Naive B cell (primary cell): ENCODE measurements around the gene ADGRG1. TPM values are rescaled to one million over a fixed set of nuclear protein-coding genes. Genes with fewer than 3 reads are reported as not detected.

Source experiments
- ATAC-seq, 2 donors: fragments of 150-1000 bp; cut with Tn5 transposase; 2 replicates each; pipeline ENCODE4 v1.10.0; 2021; ENCODE audit warnings: low read depth in 2 of 2, mild to moderate bottlenecking in 2 of 2, moderate library complexity in 2 of 2
- DNase-seq: peaks from one replicate; pipeline ENCODE4 v3.0.0; 2022
- H3K27ac Mint-ChIP-seq, 6 donors: one replicate each; pipeline ENCODE4 v1.8.0; 2020 to 2022; ENCODE audit warnings: mild to moderate bottlenecking in 6 of 6, mixed read lengths in 6 of 6, moderate library complexity in 5 of 6, inconsistent platforms in 2 of 6
- H3K27me3 Mint-ChIP-seq, 3 donors: one replicate each; pipeline ENCODE4 v1.8.0; 2021 to 2022; ENCODE audit warnings: mixed read lengths in 3 of 3, mild to moderate bottlenecking in 1 of 3
- H3K36me3 Mint-ChIP-seq, 2 donors: one replicate each; pipeline ENCODE4 v1.8.0; 2020 to 2022; ENCODE audit warnings: mixed read lengths in 2 of 2, inconsistent platforms in 1 of 2, mild to moderate bottlenecking in 1 of 2
- H3K4me1 Mint-ChIP-seq, 3 donors: one replicate each; pipeline ENCODE4 v1.8.0; 2020 to 2022; ENCODE audit warnings: mixed read lengths in 3 of 3, inconsistent platforms in 1 of 3, mild to moderate bottlenecking in 1 of 3, moderate library complexity in 1 of 3
- H3K4me3 Mint-ChIP-seq, 8 donors: one replicate each; pipeline ENCODE4 v1.8.0; 2020 to 2022; ENCODE audit warnings: mild to moderate bottlenecking in 8 of 8, mixed read lengths in 8 of 8, moderate library complexity in 8 of 8, inconsistent platforms in 2 of 8
- H3K9me3 Mint-ChIP-seq, 7 donors: one replicate each; pipeline ENCODE4 v1.8.0; 2020 to 2022; ENCODE audit warnings: mixed read lengths in 7 of 7, mild to moderate bottlenecking in 5 of 7, inconsistent platforms in 2 of 7, moderate library complexity in 1 of 7
- polyA plus RNA-seq, 6 donors: library from polyadenylated mRNA; unstranded; fragments of 300-500 nt; fragmentation: Illumina TruSeq; gene quantifications; one replicate each; pipeline ENCODE4 v1.2.3, GENCODE V29; 2021; ENCODE audit warnings: low read depth in 6 of 6

ADGRG1 gene
- polyA plus RNA-seq, 6 donors from 2014 or later, result 0.17 to 0.72 (median 0.65) TPM; not detected in 1

DNA sequence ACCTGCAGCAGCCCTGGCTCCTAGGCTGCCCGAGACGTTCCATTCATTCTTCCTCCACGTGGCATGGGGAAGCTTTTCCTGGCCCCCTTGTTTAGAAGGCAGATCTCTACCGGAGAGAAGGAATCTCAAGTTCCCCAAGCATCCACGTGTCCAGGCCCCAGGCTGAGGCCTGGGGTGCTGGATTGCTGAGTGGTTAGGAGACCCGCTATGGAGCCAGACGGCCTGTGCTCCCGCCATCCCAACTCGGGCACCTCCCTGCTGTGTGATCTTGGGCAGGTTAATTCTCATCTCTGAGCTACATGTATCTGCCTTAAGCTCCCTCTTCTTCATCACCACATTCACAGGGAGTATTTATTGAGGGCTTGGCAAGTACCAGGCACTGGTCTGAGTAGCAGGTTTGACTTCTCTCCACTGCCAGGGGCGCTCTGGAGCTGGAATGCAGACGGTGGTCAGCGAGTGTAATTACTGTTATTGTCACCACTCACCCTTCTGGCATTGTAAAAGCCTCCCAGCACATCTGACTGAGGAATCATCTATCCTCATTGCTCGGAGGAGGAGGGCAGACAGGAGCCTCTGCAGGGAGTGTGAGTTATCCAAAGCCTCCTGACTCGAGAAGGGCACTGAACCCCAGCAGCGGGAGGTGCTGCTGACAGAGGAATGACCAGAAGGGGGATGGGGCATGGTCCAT, 1.1 kb upstream of the ADGRG1 start:
- ATAC-seq, result no peak
- Mint-ChIP-seq H3K36me3 (peaks cover 0 to 9% of the 10 kb centered on the region in 2 donors), H3K4me3 (no peak overlapping the region), H3K27ac (no peak overlapping the region), H3K9me3 (peaks cover 0 to 5% (median 0%) of the 10 kb centered on the region in 7 donors), H3K27me3 (peaks cover 16 to 62% (median 58%) of the 10 kb centered on the region in 3 donors), H3K4me1 (peaks cover 16 to 24% (median 21%) of the 10 kb centered on the region in 3 donors)
- DNase-seq, result no peak

DNA sequence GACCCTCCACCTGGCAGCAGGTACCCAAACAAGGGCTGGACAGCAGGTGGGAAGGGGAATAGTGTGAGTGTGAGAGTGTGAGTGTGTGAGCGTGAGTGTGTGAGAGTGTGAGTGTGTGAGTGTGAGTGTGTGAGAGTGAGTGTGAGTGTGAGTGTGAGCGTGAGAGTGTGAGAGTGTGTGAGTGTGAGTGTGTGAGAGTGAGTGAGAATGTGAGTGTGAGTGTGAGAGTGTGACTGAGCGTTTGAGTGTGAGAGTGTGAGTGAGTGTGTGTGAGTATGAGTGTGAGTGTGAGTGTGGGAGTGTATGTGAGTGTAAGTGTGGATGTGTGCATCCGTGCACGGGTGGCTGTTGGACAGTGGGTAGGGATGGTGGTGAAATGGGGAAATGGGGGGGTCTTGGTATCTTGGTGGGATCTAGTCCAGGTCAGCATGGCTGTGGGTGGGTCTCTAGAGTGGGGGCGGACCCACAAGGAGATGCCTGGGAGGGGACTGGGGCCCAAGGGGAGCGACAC, 408 bp downstream of the ADGRG1 start:
- Mint-ChIP-seq H3K9me3 (peaks cover 0 to 5% (median 0%) of the 10 kb centered on the region in 7 donors), H3K27ac (peak overlapping the region in 1 of 6 donors; percentile 47), H3K4me3 (no peak overlapping the region), H3K4me1 (peaks cover 16 to 24% (median 21%) of the 10 kb centered on the region in 3 donors), H3K36me3 (peaks cover 0 to 9% of the 10 kb centered on the region in 2 donors), H3K27me3 (peaks cover 17 to 62% (median 58%) of the 10 kb centered on the region in 3 donors)
- DNase-seq (no peak), ATAC-seq (no peak)

DNA sequence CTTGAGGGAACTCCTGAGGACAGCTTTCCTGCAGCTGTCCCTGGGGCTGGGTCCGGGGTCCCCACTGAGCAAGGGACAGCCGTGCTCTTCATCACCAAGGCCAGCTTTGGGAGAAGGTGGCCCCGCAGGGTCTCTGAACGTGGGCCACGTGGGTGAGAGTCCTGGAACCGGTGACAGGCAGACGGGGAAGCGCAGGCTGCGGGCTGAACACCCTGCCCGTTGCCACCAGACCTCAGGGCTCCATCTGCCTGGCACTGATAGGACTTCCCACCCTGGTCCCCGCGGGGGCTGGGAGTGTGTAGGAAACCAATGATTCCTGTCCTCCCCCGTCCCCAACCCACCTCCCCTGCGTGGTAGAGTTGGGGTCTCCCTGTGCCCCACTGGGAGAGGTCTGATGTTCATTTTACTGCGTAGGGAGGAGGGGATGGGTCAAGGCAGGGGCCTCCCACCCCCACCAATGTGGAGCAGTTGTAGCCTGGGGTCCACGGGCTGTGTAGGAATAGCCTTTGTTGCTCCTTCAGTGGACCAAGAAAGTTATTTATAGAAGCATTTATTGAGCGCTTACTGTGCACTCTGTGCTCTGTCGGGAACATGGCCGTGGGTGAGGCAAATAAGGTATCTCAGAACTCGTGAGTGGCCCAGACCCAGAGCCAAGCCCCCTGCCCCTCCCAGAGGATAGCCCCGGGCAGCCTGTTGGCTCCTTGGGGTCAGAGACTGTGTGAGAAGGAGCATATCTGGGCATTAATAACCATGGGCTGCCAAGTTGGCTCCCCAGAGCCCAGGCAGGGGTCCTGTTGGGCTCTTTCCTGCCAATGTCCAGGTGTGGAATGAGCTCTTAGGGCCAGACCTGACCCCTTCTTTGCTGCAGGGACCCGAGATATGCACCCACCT, 1.3 kb downstream of the ADGRG1 start:
- DNase-seq, result no peak
- Mint-ChIP-seq H3K4me1 (peaks cover 16 to 24% (median 21%) of the 10 kb centered on the region in 3 donors), H3K27me3 (peaks cover 17 to 61% (median 58%) of the 10 kb centered on the region in 3 donors), H3K27ac (no peak overlapping the region), H3K4me3 (no peak overlapping the region), H3K36me3 (peaks cover 0 to 9% of the 10 kb centered on the region in 2 donors), H3K9me3 (peaks cover 0 to 5% (median 0%) of the 10 kb centered on the region in 7 donors)
- no peak for ATAC-seq

DNA sequence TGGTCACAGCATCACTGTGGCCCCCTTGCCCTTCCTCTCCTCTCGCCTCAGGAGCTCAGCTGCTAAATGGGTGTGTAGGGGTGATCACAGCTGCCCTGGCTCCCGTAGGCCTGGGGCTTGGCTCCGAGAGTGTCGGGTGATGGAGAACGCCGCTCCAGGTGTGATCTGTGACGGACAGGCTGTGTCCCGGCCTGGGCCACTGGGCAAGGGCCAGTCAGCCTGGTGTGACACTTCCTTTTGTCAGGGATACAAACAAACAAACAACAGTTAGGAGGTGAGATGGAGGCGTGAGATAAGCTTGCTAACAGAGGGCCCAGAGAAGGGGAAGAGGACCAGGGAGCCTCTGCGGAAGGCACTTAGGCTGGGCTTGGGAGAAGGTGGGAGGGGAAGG, 2.0 kb downstream of the ADGRG1 start:
- Mint-ChIP-seq H3K4me3 (no peak overlapping the region), H3K27ac (peak overlapping the region in 1 of 6 donors; percentile 66), H3K27me3 (peaks cover 17 to 59% (median 52%) of the 10 kb centered on the region in 3 donors), H3K36me3 (peaks cover 0 to 9% of the 10 kb centered on the region in 2 donors), H3K4me1 (peaks cover 12 to 18% (median 17%) of the 10 kb centered on the region in 3 donors), H3K9me3 (peaks cover 0 to 5% (median 0%) of the 10 kb centered on the region in 7 donors)
- no peak for ATAC-seq
- DNase-seq, result no peak

DNA sequence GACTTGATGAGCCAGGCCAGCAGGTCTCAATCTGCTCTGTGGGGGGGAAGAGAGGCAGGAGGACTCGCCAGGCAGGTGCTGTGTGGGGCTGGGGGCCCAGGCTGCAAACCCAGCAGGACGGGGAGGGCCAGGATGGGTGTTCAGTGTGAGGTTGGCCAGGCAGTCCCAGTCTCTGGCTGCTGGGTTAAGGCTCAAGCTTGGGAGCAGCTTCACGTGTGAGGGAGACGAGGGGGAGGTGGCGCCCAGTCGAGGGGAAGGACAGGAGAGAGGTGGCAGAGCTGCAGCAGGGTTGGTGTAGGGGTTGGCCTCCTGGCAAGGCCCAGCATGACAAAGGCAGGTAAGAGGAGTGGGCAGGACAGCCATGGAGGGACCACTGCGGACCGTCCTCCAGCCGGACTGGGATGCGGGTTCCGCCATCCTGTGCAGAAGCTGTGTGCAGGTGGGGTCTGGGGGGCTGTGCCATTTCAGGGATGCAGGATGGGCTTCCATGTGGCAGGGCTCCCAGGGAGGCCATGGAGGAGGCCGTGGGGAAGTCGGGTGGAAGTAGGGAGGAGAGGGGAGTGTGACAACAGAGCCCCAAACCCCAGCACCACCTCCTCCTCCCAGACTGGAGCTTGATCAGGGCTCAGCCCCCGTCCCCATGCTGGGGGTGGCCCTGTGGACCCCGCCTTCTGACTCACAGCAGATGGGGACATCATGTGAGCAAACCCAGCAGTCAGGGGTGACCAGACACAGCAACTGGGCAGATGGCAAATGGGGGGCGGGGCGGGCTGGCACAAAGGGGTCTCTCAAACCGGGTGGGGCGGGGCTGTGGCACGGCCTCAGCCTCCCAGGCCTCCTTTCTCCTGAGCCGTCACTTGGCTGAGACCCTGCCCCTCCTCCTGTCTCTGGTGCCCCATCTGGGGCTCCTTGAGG, 2.8 kb downstream of the ADGRG1 start:
- Mint-ChIP-seq H3K36me3 (peaks cover 0 to 9% of the 10 kb centered on the region in 2 donors), H3K4me1 (peaks cover 6 to 17% (median 14%) of the 10 kb centered on the region in 3 donors), H3K4me3 (peak overlapping the region in 1 of 8 donors; percentile 66), H3K27me3 (peaks cover 17 to 60% (median 44%) of the 10 kb centered on the region in 3 donors), H3K9me3 (peaks cover 0 to 5% (median 0%) of the 10 kb centered on the region in 7 donors), H3K27ac (peak overlapping the region in 1 of 6 donors; percentile 66)
- DNase-seq (no peak), ATAC-seq (no peak)

DNA sequence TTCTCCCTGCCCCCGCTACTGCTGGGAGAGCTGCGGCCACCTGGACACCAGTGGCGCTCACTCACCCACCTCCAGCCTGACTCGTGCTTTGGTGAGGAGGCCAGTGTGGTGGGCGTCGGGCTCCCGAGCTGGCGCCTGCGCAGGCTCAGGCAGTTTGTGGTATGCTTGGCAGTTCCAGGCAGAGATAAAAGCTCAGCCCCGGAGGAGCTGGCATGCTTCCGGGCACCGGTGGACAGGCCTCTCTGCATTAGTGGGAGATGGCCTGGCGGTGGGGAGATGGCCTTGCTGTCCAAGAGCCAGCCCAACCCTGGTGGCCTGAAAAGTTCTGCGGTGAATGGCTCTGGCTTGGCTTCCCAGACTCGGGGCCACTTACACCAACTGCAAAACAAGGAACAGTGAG, 4.1 kb downstream of the ADGRG1 start:
- Mint-ChIP-seq H3K9me3 (peaks cover 0 to 5% (median 0%) of the 10 kb centered on the region in 7 donors), H3K27me3 (peaks cover 23 to 62% (median 52%) of the 10 kb centered on the region in 3 donors), H3K4me3 (no peak overlapping the region), H3K36me3 (peaks cover 0 to 9% of the 10 kb centered on the region in 2 donors), H3K4me1 (peaks cover 6 to 17% (median 14%) of the 10 kb centered on the region in 3 donors), H3K27ac (no peak overlapping the region)
- ATAC-seq (no peak), DNase-seq (no peak)

DNA sequence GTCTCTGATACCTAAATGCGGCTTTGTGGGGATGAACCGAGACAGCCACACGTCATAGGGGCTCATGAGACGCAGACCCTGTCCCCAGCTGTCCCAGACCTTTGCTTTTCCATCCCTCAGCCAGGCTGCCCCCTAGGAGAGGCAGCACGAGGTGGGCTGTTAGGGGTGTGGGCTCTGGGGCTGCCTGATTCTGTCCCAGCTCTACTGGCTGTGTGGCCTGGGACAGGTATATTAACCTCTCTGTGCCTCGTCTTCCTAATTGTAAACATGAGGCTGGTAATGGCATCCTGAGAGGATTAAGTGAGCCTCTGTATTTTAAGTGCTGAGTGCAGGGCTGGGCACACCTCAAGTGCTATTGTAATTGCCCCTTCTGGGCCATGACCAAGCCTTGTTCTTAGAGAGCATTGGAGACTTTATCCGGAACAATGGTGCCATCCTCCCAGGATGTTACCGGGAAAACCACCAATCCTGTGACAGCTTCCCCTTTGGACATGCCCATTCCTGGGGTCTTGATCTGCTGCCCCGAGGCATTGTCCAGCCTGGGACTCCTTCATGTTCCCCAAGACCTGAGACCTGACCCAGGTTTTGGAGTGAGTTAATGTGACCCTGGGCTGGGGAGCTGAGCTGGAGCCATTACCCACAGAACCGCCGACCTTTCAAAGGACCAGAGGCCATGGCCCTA, 5.1 kb downstream of the ADGRG1 start:
- H3K9me3 Mint-ChIP-seq, result peaks cover 0 to 5% (median 0%) of the 10 kb centered on the region in 7 donors
- DNase-seq, result no peak
- ATAC-seq, result no peak
- peaks cover 0 to 7% of the 10 kb centered on the region in 2 donors for H3K36me3 Mint-ChIP-seq
- no peak overlapping the region for H3K27ac Mint-ChIP-seq
- H3K4me1 Mint-ChIP-seq, result peaks cover 6 to 17% (median 12%) of the 10 kb centered on the region in 3 donors
- peaks cover 22 to 62% (median 52%) of the 10 kb centered on the region in 3 donors for H3K27me3 Mint-ChIP-seq
- H3K4me3 Mint-ChIP-seq, result no peak overlapping the region

DNA sequence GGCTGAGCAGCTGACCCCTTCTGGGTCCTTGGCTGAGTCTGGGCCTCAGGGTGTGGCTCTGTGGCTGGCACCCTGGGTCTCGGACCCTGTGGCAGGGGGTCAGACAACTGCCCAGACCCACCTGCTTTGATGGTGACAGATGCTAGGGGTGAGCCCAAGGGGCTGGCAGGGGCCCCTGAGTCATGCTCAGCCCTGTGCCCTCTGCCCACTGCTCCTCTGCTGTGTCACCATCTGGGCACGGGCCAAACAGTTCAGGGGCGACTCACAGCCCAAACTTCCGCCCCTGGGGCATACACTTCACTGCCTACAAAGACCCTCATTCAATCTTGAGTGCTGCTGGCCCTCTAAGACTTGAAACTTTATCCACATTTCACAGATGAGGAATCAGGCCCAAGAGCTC, 5.7 kb downstream of the ADGRG1 start:
- Mint-ChIP-seq H3K27me3 (peaks cover 16 to 58% (median 46%) of the 10 kb centered on the region in 3 donors), H3K4me1 (peaks cover 0 to 10% (median 6%) of the 10 kb centered on the region in 3 donors)

DNA sequence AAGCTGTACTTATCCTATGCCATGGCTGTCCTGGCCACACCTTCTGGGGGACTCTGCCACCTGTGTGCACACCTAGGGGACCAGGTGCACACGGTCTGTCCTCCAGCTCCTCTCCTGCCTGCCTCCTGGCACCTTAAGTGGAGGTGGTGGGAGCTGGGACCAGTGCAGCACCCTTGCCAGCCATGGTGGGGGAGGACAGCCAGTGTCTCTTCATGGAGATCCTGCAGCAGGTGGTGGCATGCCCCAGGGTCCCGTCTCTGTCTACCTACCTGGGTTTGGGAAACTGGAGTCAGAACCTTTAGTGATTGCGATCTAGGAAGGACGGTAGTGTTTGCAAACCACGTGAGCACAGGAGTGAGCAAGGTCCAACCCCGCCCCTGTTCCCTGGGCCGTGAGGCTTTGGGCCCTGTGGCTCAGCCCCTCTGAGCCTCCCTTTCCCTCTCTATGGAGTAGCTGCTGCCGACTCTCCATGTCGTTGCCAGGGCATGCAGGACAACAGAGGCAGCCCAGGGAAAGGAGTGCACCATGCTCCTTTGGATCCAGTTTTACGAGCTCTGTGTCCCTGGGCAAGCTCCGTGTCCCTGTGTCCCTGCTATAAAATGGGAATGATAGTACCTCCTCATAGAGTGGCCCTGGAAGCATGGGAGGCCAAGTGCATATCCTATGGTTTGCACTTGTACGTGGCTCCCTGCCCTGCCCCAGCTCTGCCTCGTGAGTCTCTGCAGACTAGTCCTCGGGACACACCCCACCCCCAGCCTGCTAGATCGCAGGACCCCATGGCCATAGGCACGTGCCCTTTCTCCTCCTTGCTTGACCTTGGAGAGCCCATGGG, 7.1 kb downstream of the ADGRG1 start:
- Mint-ChIP-seq H3K4me1 (peaks cover 0 to 6% (median 3%) of the 10 kb centered on the region in 3 donors), H3K36me3 (no peaks in the 10 kb centered on the region), H3K4me3 (no peak overlapping the region), H3K27ac (no peak overlapping the region), H3K9me3 (no peaks in the 10 kb centered on the region), H3K27me3 (peaks cover 10 to 50% (median 33%) of the 10 kb centered on the region in 3 donors)
- ATAC-seq, result no peak
- no peak for DNase-seq

More for the DNA sequence above, 5.7 kb downstream of the ADGRG1 start:
- H3K27ac Mint-ChIP-seq, result no peak overlapping the region
- ATAC-seq (no peak), DNase-seq (no peak)
- peaks cover 0 to under 1% of the 10 kb centered on the region in 2 donors for H3K36me3 Mint-ChIP-seq
- no peaks in the 10 kb centered on the region for H3K9me3 Mint-ChIP-seq
- no peak overlapping the region for H3K4me3 Mint-ChIP-seq

DNA sequence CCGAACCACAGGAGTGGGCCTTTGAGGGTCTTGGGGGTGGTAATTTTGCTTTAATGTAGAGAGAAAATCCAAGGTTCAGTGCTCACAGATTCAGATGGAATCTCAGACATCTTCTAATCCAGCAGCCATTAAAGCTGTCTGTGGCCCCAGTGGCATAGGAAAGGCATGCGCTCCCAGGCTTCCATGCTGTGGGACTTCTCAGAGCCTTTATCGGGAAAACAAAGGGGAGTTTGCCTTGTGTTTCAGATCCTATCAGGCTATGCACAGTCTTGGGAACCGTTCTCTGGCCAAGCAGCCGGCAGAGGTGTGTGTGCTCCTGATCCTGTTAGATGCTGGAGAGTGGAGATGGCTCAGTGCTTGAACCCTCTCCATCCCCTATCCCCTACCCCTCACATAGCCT, 7.8 kb downstream of the ADGRG1 start:
- ATAC-seq (no peak), DNase-seq (no peak)
- H3K36me3 Mint-ChIP-seq, result no peaks in the 10 kb centered on the region
- peaks cover 10 to 43% (median 26%) of the 10 kb centered on the region in 3 donors for H3K27me3 Mint-ChIP-seq
- no peak overlapping the region for H3K4me3 Mint-ChIP-seq
- H3K9me3 Mint-ChIP-seq, result no peaks in the 10 kb centered on the region
- no peak overlapping the region for H3K27ac Mint-ChIP-seq
- peaks cover 0 to under 1% (median 0%) of the 10 kb centered on the region in 3 donors for H3K4me1 Mint-ChIP-seq

DNA sequence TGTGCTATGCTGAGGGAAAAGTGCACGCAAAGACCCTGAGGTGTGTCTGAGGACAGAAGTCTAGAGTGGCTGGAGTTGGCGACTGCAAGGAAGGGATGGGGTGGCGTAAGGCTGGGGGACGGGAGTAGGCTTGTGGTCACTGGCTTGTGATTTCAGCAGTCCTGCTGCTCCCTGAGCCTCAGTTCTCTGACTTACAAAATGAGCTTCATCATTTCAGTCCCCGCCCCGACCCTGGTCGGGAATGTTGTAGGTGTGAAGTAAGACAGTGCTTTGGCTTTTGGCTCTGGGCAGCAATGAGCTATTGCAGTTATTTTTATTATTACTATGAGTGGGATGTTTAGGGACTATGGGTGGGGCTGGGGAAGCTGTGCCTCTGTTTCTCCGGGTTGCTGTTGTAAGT, 8.6 kb downstream of the ADGRG1 start:
- Mint-ChIP-seq H3K9me3 (no peaks in the 10 kb centered on the region), H3K36me3 (no peaks in the 10 kb centered on the region), H3K27ac (no peak overlapping the region), H3K4me3 (no peak overlapping the region), H3K4me1 (no peaks in the 10 kb centered on the region), H3K27me3 (peaks cover 10 to 41% (median 23%) of the 10 kb centered on the region in 3 donors)
- ATAC-seq, result no peak
- DNase-seq, result no peak
